HG02870 (cell line): ENCODE measurements around the gene KAZN.
"Not testable (repeated sequence)": the region's sequence is repeated elsewhere in the genome, so short reads cannot be mapped to it uniquely, and the experiment has no call there.

Experiments
- ATAC-seq: cut with Tn5 transposase; IDR thresholded peaks from one replicate; pipeline ENCODE4 v1.9.1; 2021; ENCODE audit warnings: mild to moderate bottlenecking, moderate library complexity; ENCODE audit not compliant: unreplicated experiment

Gene KAZN

DNA sequence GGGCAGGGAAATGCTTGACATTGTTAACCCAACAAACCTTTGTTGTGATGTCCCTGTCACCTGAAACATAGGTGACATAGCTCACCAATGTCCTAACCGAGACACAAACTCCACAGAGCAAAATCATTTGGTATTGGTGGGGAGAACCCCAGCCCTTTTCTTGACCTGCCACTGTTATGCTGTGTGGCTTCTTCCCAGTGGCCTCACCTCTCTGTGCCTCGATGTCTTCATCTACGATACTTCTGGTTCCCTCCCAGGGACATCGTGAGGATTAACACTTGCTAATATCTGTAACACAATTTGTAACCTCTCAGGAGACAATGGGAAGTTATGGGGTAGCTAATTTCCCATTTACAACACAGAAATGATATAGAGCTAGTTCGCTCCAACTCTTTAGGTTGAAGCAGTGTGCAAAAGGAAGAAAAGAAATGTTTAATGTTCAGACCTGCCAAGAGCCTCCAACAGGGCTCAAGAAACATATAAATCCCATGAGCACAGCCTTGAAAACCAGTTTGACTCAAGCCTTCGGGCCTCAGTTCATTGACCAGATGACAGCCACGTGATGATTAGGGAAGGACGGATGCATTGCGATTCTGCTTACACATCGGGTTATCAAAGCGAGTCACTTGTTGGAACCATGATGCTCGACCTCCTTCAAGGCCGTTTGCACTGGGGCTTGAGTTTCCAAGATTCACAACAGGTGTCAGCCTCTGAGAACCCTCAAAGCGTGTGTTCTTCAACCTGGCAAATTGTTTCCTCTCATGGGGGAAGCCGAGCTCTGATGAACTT lies 517.3 kb downstream of the KAZN start:
- ATAC-seq, result no peak

DNA sequence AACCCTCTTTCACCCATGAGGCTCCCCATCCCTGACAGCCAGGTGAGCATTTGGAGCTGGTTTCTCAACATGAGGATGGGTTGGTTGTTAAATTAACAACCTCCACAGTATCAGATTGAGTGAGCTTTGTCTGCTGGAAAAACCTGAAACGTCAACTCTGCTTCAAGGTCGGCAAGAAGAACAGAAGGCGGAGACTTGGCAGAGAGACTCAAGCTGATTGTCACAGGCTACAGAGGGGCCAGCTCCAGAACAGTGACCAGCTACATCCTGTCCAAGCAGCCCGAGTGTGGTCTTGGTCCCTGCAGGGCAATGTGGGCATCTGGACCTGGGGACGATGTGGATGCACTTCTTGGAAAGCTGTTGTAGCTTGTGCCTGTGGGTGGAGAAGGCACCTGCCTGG lies 518.5 kb downstream of the KAZN start:
- no peak for ATAC-seq

DNA sequence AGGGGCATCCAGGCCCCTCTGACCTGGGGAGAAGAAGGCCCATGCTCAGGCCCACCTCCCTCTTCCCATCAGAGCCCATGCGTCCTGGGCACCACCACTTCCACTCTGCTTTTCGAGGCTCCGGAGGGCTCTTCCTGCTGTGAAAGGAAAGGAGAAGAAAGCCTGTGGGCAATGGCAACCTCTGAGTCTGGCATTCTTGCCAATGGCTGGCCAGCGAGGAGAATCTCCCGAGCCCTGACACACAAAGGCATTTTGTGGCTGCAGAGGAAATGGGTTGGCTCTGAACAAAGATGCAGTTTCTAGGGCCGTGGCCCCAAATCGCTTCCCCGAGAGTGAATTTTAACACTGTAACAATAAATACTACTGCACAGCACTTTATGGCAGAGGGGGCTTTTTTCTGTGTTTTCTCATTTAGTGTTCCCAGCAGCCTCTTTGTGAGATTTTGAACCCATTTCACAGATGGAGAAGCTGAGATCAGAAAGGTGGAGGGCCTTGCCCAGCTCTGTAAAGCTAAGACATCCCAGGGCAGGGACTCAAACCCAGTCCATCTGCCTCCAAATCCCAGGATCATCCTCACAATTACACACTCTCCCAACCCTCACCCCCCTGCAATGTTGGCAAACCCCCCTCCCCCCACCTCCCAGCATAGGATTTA lies 519.3 kb downstream of the KAZN start:
- ATAC-seq, result no peak

DNA sequence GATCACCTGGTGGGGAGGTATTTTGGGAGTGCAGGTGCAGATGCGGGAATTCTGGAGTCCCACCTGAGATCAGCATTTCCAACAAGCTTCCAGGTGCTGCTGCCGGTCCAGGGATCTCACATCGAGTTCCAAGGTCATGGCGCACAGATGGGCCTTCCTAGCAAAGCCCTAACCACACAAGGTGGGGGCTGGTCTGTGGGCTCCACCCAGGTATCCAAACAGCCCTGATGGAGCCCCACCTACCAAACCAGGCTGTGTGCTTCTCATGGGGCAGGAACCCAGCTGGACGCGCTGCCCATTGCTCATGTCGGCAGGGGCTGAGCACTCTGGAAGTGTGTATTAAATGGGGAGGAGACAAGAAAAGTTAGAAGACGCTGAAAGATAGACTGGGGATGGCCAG lies 520.1 kb downstream of the KAZN start:
- no peak for ATAC-seq

DNA sequence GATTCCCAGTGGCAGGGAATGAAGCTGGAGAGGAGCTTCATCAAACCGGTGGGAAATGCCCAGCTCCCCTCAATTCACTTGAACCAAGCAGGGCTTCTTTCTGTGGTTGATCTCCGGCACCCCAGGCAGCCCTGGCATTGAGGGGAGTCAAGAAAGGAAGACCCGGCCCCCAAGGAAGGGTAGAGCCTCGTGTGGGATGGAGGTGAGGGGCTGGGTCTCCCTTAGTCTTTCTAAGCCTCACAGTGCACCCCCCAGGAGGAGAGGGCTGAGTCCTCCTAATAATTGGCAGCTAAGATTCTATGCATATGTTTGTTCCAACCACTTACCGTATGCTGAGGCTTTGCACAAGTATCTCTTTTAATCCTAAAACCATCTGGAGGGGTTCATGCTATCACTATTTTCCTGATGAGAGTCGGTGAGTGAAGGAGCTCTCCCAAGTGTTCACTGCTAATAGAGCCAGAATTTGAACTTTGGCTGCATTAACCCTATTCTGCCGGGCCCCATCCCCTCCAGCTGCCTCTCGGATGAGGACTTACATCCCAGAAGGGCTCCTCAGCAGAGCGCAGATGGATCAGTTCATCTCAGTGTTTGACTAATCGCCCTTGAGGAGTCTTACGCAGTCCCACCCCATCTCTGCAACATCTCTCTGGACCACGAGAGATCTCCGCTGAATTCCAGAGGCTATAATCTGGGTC lies 521.9 kb downstream of the KAZN start:
- no peak for ATAC-seq

GRCh38 chr1:15122331-15122730 lies 523.8 kb downstream of the KAZN start:
- no peak for ATAC-seq

DNA sequence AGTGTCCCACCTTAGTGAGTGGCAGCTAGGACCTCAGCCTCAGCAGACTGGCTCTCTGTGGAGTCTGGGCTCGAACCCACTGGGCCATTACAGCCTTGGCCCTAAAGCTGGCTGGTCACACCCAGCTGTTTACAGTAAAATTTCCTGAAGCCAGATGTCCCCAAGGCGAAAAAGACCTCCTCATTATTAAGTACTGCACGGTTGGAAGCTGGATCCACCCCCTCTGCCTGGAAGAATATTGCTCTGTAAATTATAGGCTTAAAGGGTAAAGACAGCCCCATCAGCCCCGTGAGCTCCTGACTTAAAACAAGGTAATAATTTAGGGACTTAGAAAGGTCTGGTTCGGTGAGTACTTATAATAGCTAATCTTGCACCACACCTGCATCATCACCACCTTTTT lies 524.8 kb downstream of the KAZN start:
- no peak for ATAC-seq

GRCh38 chr1:15123925-15124324 lies 525.4 kb downstream of the KAZN start:
- no peak for ATAC-seq

DNA sequence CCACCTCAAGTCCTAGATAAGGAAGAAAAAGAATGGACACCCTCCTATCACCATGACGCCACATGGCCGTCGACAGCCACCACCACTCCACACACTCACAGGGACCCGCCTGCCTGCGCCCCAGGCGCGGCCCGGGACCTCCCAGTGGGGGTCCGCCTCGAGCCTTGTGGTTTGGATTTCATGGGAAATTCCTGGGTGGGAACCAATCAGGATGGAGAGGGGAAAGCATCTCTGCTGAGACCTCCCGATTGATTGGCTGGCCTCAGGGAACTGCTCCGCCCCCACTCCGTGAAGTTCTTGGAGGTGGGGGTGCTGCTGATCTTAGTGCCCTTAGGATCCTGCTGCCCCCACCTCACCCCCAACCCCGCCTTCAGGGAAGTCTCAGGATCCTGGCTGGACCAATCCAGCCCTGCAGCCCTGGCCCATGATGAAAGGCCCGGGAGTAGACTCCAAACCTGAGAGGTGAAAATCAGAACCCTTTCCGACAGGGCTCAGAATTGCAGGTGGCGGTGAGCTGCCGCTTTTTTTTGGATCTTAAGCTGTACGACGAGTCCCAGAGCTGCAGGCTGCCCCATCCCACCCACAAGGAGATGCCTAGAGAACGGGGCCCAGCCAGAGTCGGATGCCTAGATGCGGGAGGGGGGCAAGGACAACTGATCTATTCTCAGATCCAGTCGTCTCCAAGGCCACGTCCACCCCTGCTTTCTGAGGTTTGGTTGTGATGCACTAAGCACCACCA lies 526.0 kb downstream of the KAZN start:
- ATAC-seq, result no peak

- no peak for ATAC-seq
Measured at GRCh38 chr1:15125101-15125745, 526.7 kb downstream of the KAZN start.

DNA sequence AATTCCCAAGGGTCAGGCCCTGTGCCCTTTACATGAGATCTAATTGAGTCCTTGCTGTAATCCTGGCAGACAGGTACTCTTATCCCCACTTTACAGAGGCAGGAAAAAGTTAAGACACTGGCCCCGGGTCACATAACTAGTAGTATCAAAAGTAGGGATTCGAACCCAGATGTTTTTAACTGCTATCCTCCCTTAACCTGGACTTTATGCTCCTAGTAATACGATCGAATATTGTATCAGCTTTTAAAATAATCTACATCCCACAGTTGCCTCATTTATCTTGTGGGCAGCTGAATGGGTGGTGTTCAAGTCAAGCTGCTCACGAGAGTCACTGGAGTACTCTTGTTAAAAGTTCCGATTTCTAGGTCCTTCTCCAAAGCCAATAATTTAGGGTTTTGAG lies 529.6 kb downstream of the KAZN start:
- no peak for ATAC-seq

GRCh38 chr1:15128520-15129313 lies 530.2 kb downstream of the KAZN start:
- no peak for ATAC-seq

DNA sequence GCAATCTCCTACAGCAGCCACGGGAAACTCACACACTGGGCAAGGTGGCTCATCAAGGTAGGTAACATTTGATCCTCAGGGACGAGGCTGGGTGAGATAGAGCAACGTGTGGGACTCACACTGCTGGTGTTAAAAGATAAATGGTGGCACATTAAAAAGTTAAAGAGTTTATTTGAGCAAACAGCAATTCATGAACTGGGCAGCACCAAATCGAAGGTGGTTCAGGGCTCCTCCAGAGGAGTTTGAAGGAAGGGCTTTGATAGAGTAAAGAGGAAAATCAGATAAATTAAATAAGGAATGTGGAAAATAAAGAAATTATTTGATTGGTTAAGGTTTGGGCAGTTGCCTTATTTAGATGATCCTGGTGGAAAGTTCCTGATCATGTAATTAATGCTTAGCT lies 531.5 kb downstream of the KAZN start:
- ATAC-seq, result no peak

GRCh38 chr1:15130607-15131006 lies 532.1 kb downstream of the KAZN start:
- ATAC-seq, result no peak

- no peak for ATAC-seq
Measured at GRCh38 chr1:15132965-15133364, 534.5 kb downstream of the KAZN start.

DNA sequence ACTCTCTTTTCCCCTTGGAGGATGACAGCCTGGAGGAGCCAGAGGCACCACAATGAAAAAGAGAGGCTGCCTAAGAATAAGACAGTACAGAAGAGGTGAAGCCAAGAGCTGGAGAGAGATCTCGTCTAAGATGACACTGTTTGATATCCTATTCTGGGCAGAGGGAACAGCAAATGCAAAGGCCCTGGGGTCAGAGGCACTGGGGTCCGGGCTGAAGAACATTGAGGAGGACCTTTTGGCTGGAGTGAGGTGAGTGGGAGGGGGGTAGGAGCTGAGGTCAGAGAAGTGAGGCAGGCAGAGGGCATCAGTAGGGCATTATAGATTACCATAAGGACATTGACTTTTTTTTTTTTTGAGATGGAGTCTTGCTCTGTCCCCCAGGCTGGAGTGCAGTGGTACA lies 535.8 kb downstream of the KAZN start:
- ATAC-seq, result no peak

- ATAC-seq, result not testable (repeated sequence)
Measured at GRCh38 chr1:15135604-15136003, 537.1 kb downstream of the KAZN start.

DNA sequence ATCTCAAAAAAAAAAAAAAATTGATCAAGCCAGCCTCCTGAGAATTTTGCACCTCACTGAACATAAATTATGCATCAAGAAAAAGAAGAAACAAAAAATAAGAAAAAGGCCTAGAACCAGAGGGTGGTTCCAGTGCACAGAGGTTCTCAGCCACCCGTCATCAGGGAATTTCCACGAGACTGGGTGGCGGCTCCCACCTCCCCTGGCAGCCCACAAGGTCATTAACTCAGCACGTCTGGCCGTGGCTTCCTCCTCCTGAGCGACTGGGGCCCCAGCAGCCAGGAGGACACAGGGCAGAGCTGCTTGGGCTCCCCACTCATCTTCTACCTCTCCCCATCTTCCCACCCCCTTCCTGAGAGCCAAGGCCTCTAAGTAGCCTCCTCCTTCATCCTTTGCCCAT lies 539.3 kb downstream of the KAZN start:
- ATAC-seq, result no peak

DNA sequence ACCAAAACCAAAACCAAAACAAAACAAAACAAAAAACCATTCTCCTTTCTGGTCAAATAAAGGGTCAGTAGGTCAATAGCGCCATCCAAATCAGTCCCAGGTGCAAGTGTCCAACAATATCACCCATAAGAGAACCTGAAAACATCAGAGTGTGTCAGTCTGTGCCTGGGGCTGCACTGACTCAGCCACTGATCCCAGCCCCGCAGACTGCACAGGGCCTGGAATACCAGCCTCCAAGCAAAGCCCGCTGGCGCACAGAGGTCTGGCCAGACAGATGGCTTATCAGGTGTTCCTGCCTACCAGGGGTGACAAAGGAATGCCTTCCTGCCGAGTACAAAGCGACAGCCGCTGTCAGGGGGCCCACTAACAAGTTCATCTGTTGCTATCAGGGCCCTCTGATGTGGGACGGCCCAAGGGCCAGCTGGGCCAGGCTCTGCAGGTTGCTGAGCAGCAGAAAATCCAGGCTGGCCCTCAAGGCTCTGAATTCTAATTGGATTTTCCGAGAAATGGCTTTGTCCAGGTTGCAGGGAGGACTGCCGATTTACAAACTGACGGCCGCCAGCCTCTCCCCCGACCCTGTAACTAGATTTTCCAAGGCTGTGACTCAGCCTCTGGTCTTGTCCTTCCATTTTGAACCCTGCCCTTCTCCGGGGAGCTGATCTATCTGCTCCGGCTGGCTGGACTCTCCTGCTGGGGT lies 541.3 kb downstream of the KAZN start:
- ATAC-seq, result no peak
